H1 (cell line): ENCODE results near the gene LANCL1. TPM values are rescaled to one million over a fixed set of nuclear protein-coding genes. Genes with fewer than 3 reads are reported as not detected.
A peak's percentile ranks its signal among the peaks of the same experiment; 100 is the strongest.

Experiments
- CBX5 ChIP-seq: fragments of 300-800, 300-1000 bp; sonication (generic); IDR thresholded peaks from 2 replicates; pipeline ENCODE4 v1.7.1; 2016; ENCODE audit warnings: antibody characterized with exemption, low read length, low read depth
- CHD7 ChIP-seq: fragments of 300-600 bp; sonication (generic); IDR thresholded peaks from 2 replicates; pipeline ENCODE4 v1.7.1; 2012; ENCODE audit warnings: low read length, moderate library complexity, mild to moderate bottlenecking, inconsistent platforms; ENCODE audit not compliant: insufficient replicate concordance
- JUN ChIP-seq: IDR thresholded peaks from 2 replicates; pipeline ENCODE4 v1.6.1; 2011; ENCODE audit warnings: low read depth, mild to moderate bottlenecking, improper control_type of control experiment, low read length
- JUND ChIP-seq: IDR thresholded peaks from 2 replicates; pipeline ENCODE4 v1.6.1; 2011; ENCODE audit warnings: mild to moderate bottlenecking, improper control_type of control experiment, low read length
- MAFK ChIP-seq: IDR thresholded peaks from 2 replicates; pipeline ENCODE4 v1.6.1; 2012; ENCODE audit warnings: low read depth, mild to moderate bottlenecking, improper control_type of control experiment, low read length
- RAD21 ChIP-seq, 2 experiments: IDR thresholded peaks in 1 of 2; conservative IDR thresholded peaks in 1 of 2; 2 replicates each; pipeline ENCODE4 v1.6.1; 2011; ENCODE audit warnings: low read depth in 2 of 2, low read length in 2 of 2, improper control_type of control experiment in 1 of 2, inconsistent platforms in 1 of 2, mild to moderate bottlenecking in 1 of 2, moderate library complexity in 1 of 2
- RNF2 ChIP-seq: fragments of 200-900, 300-1000 bp; sonication (generic); IDR thresholded peaks from 2 replicates; pipeline ENCODE4 v1.7.1; 2016; ENCODE audit warnings: borderline replicate concordance, low read depth, mild to moderate bottlenecking, antibody characterized with exemption, low read length; ENCODE audit not compliant: poor library complexity, severe bottlenecking; ENCODE audit errors: missing control alignments
- SIX5 ChIP-seq: IDR thresholded peaks from 2 replicates; pipeline ENCODE4 v1.6.1; 2011; ENCODE audit warnings: mild to moderate bottlenecking, low read depth, low read length
- SP1 ChIP-seq: IDR thresholded peaks from 2 replicates; pipeline ENCODE4 v1.6.1; 2011; ENCODE audit warnings: low read depth, low read length
- TAF7 ChIP-seq: optimal IDR thresholded peaks from 2 replicates; pipeline ENCODE3; 2011; ENCODE audit warnings: low read depth, mild to moderate bottlenecking, inconsistent platforms, low read length, moderate library complexity, borderline replicate concordance
- TBP ChIP-seq: IDR thresholded peaks from 2 replicates; pipeline ENCODE4 v1.6.1; 2011; ENCODE audit warnings: low read depth, low read length, improper control_type of control experiment
- polyA plus RNA-seq, 7 experiments: library from polyadenylated mRNA; depleted of rRNA in 3 of 7; stranded (reverse) in 5 of 7; unstranded in 2 of 7; fragments of >200 nt in 5 of 7; fragments of 200-250 nt in 2 of 7; gene quantifications; 1 replicate in 5 of 7; 2 replicates in 1 of 7; 4 replicates in 1 of 7; pipeline versions ENCODE4 v1.2.1 to v1.2.3, GENCODE V29; 2011 to 2013; ENCODE audit warnings: missing spikeins in 2 of 7, mixed read lengths in 2 of 7
- total RNA-seq: library from RNA; stranded (reverse); fragmentation: NEBNext Ultra II Directional; extraction: Animal tissue kit (Norgen Biotek cat#: 25700); gene quantifications from 2 replicates; pipeline ENCODE4 v1.2.1, GENCODE V29; 2021

LANCL1 gene
- total and polyA plus RNA-seq, 2 of the 8 experiments (the other 6 are each of a cell fraction or from before 2014, with no cell fraction given) = 26.2 to 48.7 TPM

- TF ChIP-seq CHD7 = peak; percentile 22
- TF ChIP-seq JUN = no peak
- TF ChIP-seq RNF2 = no peak
- no peak for TF ChIP-seq JUND
- no peak for TF ChIP-seq SP1
- 0 out of 2 replicates have a peak, but pooled peaks have one; percentile 17 for TF ChIP-seq MAFK
- peak; percentile 53 to 58 for TF ChIP-seq RAD21 (IDR thresholded peaks at IDR 0.05 in 1 of 2, conservative IDR thresholded peaks at IDR 0.05 in 1 of 2; ENCODE audit: low read depth in 2 of 2, low read length in 2 of 2)
- TF ChIP-seq TBP = no peak
- no peak for TF ChIP-seq SIX5
- no peak for TF ChIP-seq CBX5
- TF ChIP-seq TAF7 = no peak
Measured at GRCh38 chr2:210445116-210445707, 31.3 kb downstream of the LANCL1 start (continued).
